ENCODE results near the gene ACOT11.

DNA sequence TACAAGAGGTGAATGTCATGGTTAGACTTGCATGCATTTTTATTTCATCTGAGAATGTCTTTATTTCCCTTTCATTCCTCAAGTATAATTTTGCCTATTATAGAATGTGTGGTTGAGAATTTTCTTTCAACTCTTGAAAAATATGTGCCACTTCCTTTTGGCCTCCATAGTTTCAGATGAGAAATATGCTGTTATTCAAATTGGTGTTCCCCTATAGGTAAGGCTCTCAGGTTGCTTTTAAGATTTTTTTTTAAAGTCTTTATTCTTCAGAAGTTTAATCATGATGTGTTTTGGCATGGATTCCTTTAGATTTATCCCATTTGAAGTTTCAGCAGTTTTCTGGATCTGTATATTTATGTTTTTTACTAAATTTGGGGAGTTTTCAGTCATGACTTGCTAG, 95.7 kb downstream of the ACOT11 start:
- TF ChIP-seq, protein P1, sequence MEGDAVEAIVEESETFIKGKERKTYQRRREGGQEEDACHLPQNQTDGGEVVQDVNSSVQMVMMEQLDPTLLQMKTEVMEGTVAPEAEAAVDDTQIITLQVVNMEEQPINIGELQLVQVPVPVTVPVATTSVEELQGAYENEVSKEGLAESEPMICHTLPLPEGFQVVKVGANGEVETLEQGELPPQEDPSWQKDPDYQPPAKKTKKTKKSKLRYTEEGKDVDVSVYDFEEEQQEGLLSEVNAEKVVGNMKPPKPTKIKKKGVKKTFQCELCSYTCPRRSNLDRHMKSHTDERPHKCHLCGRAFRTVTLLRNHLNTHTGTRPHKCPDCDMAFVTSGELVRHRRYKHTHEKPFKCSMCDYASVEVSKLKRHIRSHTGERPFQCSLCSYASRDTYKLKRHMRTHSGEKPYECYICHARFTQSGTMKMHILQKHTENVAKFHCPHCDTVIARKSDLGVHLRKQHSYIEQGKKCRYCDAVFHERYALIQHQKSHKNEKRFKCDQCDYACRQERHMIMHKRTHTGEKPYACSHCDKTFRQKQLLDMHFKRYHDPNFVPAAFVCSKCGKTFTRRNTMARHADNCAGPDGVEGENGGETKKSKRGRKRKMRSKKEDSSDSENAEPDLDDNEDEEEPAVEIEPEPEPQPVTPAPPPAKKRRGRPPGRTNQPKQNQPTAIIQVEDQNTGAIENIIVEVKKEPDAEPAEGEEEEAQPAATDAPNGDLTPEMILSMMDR (IDR thresholded peaks at IDR 0.05) = no peak
- no peak for TF ChIP-seq POLR2A (IDR thresholded peaks at IDR 0.05)

All from thyroid gland (tissue), 4 donors.